Kidney capillary endothelial cell (primary cell): ENCODE results near the gene FAM163A.
"Not testable (repeated sequence)": the region's sequence is repeated elsewhere in the genome, so short reads cannot be mapped to it uniquely, and the experiment has no call there.

ENCODE experiments used
- DNase-seq: peaks from one replicate; pipeline ENCODE4 v3.0.0-alpha.2; 2018; ENCODE audit warnings: low spot score

FAM163A gene

DNA sequence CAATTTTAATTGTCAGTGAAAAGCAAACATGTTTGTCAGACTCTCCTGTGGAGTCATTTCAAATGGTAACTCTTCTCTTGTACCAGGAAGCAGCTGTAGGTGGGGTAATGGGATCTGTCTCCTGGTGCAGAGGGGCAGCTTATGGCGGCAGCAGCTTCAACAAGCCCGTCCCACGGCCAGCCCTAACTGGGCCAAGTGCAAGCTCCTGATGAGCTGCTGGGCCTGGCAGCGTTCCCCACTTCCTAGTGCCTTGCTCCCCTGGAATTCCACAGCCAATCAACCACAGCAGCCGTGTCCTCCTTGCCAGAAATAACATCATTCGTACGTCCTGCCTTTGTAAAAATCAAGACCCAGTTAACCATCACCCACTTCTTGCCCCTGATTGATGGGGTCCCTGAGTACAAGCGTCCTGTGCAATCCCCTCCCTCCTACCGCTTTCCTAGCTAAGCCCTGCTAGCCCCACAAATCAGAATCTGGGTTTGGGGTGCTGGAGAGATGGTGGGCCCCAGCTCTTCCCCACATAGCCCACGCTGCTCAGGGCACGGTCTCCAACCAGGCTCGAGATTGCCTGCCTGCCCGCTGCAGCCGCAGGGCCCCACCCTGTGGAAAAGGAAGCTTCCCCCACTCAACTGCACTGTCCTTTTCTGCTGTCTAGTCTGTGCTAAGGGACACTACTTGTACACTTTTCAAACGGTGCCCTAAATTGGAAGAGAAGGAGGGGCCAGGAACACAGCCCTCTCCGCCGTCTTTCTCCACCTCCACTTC is 73.3 kb downstream of the FAM163A start:
- no peak for DNase-seq

DNA sequence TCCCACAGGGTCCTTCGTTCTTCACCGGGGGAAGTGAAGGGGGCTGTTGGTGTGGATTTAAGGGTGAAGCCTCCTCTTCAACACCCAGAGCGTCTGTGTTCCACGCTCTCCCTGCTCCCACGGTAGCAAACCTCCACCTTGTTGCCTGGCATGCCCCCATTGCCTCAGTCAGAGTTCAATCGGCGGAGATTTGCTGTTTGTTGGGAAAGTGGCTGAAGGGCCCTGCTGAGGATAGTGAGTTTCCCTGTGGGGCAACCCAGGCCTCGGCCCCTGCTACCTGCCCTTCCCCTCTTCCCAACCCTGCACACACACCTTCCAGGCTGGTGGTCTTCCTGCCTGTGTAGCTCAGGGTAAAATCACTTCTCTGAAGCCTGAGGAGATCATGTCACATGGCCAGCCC is 74.0 kb downstream of the FAM163A start:
- no peak for DNase-seq

DNA sequence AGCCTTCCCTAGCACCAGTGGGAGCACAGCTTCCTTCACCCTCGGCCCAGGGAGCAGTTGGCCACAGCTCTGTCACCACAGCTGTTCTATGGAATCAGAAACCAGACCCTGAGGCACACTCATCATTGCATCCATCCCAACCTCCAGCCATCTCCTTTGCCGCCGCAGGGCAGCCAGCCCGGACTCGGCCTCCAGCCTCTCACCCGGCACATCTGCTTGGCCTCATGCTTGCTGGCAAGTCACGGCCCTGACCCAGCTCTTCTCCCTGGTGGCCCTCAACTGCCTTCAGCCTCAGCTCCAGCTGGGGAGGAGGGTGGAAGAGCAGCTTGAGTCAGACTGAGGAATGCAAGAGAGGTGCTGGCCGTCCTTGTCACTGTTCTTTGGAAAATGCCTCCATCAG is 74.7 kb downstream of the FAM163A start:
- no peak for DNase-seq

DNA sequence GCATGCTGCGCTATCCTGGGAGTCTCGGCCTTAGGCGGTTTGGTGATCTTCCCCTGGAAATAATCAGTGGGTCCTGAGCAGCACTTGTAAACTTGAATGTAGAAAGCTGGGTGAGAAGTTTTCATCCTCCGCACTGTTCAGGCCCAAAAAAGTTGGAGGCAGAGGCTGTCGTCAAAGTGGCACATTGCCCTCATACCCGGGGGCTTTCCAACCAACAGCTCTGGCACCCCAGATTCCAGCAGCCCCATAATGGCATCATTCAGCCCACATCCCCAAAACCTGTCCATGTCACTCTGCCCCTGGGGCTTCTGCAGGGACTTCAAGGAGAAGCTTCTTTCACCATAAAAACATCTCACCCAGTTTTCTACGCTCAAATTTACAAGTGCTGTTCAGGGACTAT is 75.2 kb downstream of the FAM163A start:
- no peak for DNase-seq

DNA sequence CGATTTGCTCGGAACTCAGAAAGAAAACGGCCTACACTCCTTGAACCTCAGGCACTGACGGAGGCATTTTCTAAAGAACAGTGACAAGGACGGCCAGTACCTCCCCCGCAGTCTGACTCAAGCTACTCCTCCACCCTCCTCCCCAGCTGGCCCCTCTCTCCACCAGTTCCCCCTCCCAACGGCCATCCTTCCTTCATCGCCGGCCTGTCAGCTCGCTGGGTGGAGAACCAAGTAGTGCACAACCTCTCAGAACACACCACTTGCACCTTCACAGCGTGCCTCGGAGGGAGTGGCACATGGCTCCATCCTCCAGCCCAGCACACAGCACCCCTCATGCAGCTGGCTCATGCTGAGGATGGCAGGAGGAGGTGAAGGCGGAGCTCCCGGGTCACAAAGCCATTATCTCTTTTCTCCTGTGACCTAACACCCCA is 75.7 kb downstream of the FAM163A start:
- DNase-seq, result no peak

DNA sequence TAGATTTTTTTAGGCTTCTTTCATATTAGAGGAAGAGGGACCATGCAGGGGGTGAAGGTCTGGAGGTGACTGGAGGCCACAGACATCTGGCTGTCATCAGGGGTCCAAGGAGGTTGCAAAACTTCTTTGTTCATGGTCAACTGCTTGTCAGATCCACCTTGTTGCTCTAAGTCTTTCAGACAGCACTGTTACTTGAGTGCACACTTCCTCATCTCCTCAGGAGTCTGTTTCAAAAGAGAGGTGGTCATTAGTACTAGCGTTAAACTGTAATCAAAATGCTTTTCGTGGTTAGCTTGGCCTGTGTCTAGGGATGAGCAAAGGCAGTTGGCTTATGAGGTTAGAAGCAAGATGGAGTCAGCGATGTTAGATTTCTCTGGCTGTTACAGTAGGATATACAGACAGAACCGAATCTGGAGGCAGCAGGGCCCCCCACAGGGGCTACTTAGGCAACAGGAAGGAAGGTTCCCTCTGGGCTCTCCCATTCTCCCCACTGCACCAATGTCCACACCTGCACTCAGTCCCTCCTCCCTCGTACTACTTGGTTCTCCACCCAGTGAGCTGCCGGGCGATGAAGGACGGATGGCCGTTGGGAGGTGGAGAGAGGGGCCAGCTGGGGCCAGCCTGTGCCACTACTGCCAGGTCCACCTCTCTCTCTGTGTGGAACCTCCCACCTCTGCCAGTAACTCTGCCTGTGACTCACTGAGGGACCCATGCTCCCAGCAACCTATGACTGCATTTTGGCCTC is 77.3 kb downstream of the FAM163A start:
- DNase-seq, result no peak

DNA sequence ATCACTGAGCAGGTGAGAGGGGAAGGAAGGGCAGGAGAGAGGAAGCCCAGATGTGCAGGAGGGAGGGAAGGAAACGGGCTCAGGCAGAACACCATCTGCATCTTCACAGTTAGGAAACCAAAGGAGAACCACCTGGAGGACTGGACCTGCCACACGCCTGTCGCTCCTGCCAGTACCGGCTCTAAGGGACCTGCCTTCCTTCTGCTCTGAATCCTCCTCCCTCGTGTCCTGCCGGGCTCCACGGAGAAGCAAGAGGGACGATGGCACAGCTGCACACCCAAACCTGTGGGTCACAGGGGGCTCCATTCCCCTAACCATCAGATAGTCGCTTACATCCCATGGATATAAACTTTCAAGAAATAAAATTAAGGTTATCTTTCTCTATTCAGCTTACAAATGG is 78.4 kb downstream of the FAM163A start:
- no peak for DNase-seq

DNA sequence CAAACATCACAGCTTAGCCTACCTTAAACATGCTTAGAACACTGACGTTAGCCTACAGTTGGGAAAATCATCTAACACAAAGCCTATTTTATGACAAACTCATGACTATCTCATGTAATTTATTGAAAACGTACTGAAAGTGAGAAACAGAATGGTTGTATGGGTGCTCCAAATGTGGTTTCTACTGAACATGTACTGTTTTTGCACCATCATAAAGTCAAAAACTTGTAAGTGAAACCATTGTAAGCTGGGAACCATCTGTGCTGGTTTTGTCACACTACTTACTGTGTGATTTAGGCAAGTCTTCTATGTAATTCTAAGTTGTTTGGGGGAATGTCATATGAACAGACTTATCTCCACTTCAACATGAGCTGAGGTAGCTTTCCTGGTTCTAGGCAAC is 79.0 kb downstream of the FAM163A start:
- no peak for DNase-seq

DNA sequence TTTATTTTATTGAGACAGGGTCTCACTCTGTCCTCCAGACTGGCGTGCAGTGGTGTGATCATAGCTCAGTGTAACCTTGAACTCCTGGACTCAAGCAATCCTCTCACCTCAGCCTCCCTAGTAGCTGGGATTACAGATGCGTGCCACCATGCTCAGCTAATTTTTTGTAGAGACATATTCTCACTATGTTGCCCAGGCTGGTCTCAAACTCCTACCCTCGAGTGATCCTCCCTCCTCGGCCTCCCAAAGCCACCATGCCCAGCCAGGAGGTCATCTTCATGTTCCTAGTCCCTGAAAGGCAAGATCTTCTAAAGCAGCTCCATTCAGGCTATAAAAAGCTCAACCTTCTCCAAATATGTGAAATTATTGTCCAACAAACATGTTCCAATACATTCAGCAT is 80.6 kb downstream of the FAM163A start:
- no peak for DNase-seq

DNA sequence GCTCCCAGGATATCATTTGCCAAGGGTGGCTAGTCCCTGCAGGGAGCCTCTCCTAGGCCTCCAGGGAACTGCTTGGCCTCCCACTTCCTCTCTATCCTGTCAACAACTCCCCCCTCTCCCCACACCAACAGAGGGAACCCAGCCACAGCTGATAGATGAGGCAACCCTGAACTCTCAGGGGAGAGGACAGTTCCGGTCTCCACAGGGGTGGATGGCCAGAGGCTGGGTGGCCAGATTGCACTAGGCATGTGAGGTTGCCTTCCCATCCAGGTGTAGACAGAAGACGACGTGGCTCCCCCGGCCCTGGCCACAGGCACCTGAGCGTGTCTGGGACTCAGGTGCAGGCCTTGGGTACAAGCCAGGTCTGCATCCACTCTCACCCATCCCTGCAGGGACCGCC is 81.2 kb downstream of the FAM163A start:
- DNase-seq, result no peak

DNA sequence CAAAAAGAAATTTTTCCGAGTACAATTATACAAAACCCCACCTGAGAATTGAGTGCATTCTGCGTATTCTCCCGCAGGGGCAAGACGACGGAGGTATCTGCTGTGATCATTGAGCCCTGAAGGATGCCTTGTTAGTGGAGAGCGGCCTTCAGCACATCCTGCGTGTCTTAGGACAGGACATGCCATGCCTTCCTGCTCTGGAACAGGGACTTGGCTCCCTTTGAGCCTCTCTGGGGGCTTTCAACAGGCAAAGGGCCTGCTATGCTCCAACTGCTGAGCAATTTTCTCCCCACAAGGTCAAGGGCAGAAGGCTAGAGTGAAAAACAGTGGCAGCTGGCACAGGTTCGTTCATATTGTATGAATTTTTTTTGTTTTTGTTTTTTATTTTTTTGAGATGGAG is 82.1 kb downstream of the FAM163A start:
- DNase-seq, result no peak

DNA sequence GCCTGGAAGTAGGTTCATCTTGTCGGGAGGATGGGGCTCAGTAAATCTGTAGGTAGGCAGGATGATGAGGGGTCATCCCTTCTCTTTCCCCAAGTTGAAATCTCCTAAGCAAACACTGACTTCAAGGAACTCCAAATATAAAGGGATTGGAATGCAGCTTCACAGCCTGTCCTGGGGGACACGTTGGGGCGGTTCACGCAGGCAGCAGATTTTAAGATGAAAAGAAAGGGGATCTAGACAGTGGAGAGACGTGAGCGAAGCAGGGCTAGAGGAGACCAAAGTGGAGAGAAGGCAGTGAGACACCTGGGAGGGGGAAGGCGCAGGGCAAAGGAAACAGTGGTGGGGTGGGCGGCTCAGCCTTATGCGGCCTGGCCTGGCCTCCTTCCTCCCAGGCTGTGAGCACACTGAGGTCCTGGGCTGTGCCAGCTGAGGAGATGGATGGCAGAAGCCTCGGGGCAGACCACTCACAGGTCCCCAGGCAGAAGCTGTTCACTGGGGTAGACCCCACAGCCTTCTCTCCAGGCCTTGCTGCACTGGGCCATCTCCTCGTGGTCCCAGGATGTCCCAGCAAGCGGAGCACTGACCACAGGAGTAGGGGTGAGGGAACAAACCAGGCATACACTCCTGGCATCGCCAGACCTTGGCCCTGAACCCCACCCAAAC is 82.8 kb downstream of the FAM163A start:
- DNase-seq, result no peak

DNA sequence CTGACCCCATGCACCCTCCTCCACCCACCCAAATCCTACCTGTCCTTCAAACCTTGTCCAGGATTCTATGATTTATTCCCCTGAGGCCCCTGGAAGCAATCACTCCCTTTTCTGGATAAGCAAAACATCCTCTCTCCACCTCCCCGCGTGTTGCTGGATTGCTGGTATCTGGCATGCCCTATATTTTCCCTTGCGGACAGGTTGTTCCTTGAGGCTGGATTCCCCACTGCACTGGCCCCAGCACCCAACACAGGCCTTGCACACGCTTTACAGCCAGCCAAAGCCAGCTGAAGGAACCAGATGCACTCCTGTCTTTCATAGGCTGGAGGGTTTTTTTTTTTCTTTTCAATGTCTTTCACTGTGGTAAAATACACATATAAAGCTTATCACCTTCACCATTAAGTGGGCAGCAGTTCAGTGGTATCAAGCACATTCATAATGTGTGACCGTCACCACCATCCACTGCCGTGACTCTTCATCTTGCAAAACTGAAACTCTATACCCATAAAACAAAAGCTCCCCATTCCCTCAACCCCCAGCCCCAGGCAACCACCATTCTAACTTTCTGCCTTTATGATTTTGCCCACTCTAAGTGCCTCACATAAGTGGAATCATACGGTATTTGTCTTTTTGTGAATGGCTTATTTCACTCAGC is 83.7 kb downstream of the FAM163A start:
- DNase-seq, result no peak

DNA sequence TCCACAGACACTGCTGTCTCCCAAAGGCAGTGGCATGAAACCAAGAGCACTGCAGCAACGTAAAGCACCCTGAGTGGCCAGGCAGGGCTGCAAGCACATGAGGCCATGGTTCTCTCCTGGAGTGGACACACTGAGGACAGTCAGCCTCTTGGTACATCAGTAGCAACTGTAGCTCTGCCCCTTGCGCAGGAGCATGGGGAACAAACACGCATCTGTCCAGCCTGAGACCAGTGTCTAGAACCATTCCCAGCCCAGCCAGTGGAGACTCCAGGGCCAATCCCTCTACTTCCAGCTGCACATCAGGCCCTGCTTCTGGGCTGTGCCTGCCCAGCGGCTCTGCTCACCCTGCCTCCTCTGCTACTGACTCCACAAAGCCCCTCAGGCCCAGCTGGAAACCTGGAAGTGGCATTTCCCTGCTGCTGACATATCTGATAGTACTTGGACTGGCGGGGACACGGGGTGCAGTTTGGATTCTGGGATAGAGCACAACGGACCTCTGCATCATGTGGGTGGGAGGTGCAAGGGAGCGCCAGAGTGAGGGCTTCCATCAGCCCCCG is 85.5 kb downstream of the FAM163A start:
- no peak for DNase-seq

DNA sequence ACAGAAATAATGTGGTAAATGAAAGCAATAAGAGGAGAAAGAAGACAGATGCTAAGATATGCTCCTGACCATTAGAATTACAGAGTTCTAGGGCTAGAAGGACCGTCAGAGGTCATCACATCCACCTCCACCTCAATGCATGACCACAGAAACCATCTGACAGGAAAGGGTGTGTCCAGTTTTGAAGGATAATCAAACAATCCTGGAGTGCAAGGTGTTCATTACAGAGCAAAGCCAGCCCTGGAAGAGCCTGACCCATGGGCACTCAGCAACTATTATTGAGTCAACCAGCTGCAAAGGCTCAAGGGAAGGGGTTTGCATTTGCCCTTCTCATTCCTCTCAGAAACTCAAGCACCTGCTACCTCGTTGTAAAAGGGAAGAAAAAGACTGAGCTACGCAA is 88.1 kb downstream of the FAM163A start:
- DNase-seq, result no peak

DNA sequence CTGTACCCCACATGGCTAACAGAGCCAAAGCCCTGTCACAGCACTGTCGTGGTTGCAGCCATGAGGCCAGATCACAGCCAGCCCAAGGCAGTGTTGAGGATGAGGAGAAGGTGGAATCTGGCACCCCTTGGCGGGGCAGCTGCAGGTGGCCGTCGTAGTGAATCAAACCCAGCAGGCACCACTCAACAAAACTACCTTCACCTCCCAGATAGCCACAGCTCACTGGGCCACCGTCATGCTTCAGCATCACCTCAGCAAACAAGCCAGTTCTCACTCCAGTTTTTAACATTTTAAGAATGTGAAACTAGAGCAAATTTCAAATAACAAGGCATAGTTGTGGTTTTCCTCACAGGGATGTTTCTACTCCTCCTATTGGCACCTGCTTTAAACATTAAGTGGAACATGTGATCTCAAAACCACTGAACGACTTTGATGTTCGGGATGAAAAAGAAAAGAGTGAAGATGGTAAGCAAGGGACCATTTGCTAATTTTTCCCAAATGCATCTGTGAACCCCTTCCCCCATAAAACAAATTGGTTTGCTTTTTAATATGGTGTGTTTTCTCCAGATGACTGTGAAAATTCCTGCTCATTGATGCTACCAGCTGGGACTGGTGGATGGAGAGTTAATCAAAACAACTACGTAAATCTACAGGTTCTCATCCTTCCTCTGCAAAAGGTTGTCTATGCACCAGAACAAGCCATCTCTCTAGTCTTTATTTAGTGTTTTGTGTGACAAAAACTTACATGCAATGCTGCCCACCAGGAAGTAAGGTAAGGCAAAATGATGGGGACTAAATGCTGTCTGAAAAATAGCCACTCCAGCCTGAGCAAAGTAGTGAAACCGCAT is 89.0 kb downstream of the FAM163A start:
- no peak for DNase-seq

DNA sequence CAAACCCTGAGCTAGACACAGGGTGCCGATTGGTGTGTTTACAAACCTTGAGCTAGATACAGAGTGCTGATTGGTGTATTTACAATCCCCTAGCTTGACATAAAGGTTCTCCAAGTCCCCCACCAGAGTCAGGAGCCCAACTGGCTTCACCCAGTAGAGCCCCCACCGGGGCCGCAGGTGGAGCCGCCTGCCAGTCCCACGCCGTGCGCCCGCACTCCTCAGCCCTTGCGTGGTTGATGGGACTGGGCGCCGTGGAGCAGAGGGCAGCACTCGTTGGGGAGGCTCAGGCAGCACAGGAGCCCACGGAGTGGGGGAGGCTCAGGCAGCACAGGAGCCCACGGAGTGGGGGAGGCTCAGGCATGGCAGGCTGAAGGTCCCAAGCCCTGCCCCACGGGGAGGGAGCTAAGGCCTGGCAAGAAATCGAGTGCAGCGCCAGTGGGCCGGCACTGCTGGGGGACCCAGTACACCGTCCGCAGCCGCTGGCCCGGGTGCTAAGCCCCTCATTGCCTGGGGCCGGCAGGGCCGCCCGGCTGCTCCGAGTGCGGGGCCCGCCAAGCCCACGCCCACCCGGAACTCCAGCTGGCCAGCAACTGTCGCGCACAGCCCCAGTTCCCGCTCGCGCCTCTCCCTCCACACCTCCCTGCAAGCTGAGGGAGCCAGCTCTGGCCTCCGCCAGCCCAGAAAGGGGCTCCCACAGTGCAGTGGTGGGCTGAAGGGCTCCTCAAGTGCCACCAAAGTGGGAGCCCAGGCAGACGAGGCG is 93.8 kb downstream of the FAM163A start:
- not testable (repeated sequence) for DNase-seq

DNA sequence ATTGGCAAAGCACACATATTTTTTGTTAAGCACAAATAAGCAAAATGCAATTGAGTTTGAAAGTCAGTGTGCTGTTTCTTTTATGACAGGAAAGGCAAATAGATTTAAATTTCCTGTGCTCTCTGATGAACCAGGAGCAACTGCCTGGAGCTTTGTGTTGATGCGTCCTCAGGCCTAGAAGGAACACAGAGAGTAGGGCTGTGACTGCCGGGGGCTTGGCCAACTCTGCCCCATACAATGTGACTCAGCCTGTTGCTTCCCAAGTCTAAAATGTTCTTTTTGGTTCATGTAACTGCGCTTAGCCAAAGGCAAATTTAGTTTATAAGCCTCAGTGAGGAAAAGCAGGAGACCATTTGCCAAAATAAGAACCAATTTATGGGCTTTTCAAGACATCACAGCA is 97.0 kb downstream of the FAM163A start:
- no peak for DNase-seq

DNA sequence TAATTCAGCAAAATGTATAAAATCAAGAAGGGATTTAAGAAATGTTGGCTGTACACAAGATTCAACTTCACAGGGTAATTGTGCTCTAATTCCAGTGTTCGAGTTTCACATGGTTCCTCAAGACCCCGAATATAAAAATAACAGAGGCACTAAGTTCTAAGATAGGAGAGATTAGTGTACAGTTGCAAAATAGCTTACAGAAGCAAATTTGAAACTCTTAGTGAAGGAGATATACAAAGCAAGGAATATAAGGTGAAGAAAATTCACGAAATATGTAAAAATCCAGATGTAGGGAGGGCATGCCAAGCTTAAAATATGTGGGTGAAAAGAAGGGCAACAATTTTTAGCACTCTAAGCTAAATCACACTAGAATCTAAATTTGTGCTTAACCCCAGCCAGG is 105.1 kb downstream of the FAM163A start:
- no peak for DNase-seq

DNA sequence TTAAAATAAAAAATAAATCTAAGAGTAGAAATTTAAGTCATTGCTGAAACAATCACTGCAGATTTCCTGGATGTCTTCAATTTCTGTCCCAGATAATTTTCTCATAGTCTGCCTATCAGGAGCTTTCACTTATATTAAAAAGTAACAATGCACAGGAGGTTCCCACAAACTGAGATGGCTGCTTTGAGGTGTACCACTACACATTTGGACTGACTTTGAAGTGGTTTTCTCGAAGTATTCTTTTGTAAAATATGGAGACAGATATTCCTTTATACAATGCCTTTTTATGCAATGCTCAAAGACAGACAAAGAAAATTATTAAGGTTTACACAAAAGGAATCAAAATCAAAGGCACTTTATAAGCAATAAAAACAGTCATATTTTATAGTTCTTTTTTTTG is 110.0 kb downstream of the FAM163A start:
- DNase-seq, result no peak

DNA sequence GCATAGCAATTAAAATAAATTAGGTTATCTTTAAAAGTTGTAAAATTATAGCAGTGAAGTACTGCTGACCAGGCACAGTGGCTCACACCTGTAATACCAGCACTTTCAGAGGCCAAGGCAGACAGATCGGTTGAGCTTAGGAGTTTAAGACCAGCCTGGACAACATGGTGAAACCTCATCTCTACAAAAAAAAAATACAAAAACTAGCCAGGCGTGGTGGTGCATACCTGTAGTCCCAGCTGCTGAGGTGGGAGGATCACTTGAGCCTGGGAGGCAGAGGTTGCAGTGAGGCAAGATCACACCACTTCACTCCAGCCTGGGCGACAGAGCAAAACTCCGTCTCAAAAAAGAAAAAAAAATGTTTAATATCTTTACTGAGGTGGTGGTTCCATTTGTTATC is 112.7 kb downstream of the FAM163A start:
- DNase-seq, result not testable (repeated sequence)
